NCI-H69 (cell line): ENCODE measurements around the gene SSH2.
A peak's percentile ranks its signal among the peaks of the same experiment; 100 is the strongest.

ENCODE experiments used
- DNase-seq: peaks from one replicate; lab custom pipeline; 2025; lab: John Stamatoyannopoulos, UW

Gene SSH2

GRCh38 chr17:29838961-29839360 lies 91.1 kb downstream of the SSH2 start:
- peak; percentile 53 for DNase-seq

- peak; percentile 33 for DNase-seq
Observed at GRCh38 chr17:29837531-29837930, 92.5 kb downstream of the SSH2 start.

GRCh38 chr17:29836643-29837042 lies 93.4 kb downstream of the SSH2 start:
- no peak for DNase-seq

- DNase-seq, result peak; percentile 11
Observed at GRCh38 chr17:29835435-29836351, 94.3 kb downstream of the SSH2 start.

- DNase-seq, result no peak
Observed at GRCh38 chr17:29833801-29834200, 96.2 kb downstream of the SSH2 start.

- peak; percentile 63 for DNase-seq
Observed at GRCh38 chr17:29828676-29829284, 101.2 kb downstream of the SSH2 start.

GRCh38 chr17:29827179-29827578 lies 102.8 kb downstream of the SSH2 start:
- peak; percentile 48 for DNase-seq

GRCh38 chr17:29826114-29826692 lies 103.8 kb downstream of the SSH2 start:
- peak; percentile 48 for DNase-seq

- peak; percentile 88 for DNase-seq
Observed at GRCh38 chr17:29825604-29826003, 104.4 kb downstream of the SSH2 start.

GRCh38 chr17:29821897-29822296 lies 108.1 kb downstream of the SSH2 start:
- no peak for DNase-seq

- no peak for DNase-seq
Observed at GRCh38 chr17:29820425-29820824, 109.6 kb downstream of the SSH2 start.

GRCh38 chr17:29807520-29808361 lies 122.3 kb downstream of the SSH2 start:
- DNase-seq, result peak; percentile 72

GRCh38 chr17:29802246-29802645 lies 127.8 kb downstream of the SSH2 start:
- DNase-seq, result no peak

GRCh38 chr17:29800457-29800856 lies 129.6 kb downstream of the SSH2 start:
- no peak for DNase-seq

- DNase-seq, result no peak
Observed at GRCh38 chr17:29796652-29797051, 133.4 kb downstream of the SSH2 start.

GRCh38 chr17:29793501-29793900 lies 136.5 kb downstream of the SSH2 start:
- DNase-seq, result no peak

- DNase-seq, result no peak
Observed at GRCh38 chr17:29791336-29792080, 138.5 kb downstream of the SSH2 start.

GRCh38 chr17:29789196-29790170 lies 140.5 kb downstream of the SSH2 start:
- no peak for DNase-seq

GRCh38 chr17:29787995-29788394 lies 142.0 kb downstream of the SSH2 start:
- DNase-seq, result no peak

- DNase-seq, result no peak
Observed at GRCh38 chr17:29782917-29783316, 147.1 kb downstream of the SSH2 start.
